ENCODE results near the gene VAMP4.

The VAMP4 gene

GRCh38 chr1:171741872-171742576 is at the start of gene VAMP4:
Gene VAMP4 (minus strand): TSS chr1:171742065. CDS start chr1:171738414, 3,651 bp downstream.
- DNase-seq: peak; percentile 93

GRCh38 chr1:171790318-171790717 is 48.5 kb upstream of the VAMP4 start:
- no peak for DNase-seq

GRCh38 chr1:171788696-171789095 is 46.8 kb upstream of the VAMP4 start:
- DNase-seq: no peak

GRCh38 chr1:171787686-171788480 is 46.0 kb upstream of the VAMP4 start:
- DNase-seq: no peak

- no peak for DNase-seq
These were observed 44.7 kb upstream of the VAMP4 start for GRCh38 chr1:171786534-171786933.

- DNase-seq: no peak
These were observed 43.9 kb upstream of the VAMP4 start for GRCh38 chr1:171785766-171786165.

GRCh38 chr1:171784784-171785183 is 42.9 kb upstream of the VAMP4 start:
- no peak for DNase-seq

- DNase-seq: no peak
These were observed 42.1 kb upstream of the VAMP4 start for GRCh38 chr1:171783816-171784530.

- peak; percentile 100 for DNase-seq
These were observed 39.5 kb upstream of the VAMP4 start, which contains the start of gene METTL13 for GRCh38 chr1:171781176-171781875. Gene METTL13 (plus strand): TSS chr1:171781660. CDS start chr1:171781968, 308 bp downstream.

GRCh38 chr1:171780583-171781175 is 38.8 kb upstream of the VAMP4 start:
- DNase-seq: no peak

- no peak for DNase-seq
These were observed 30.4 kb upstream of the VAMP4 start for GRCh38 chr1:171772312-171772711.

GRCh38 chr1:171769754-171770153 is 27.9 kb upstream of the VAMP4 start:
- no peak for DNase-seq

GRCh38 chr1:171769171-171769570 is 27.3 kb upstream of the VAMP4 start:
- no peak for DNase-seq

- no peak for DNase-seq
These were observed 21.9 kb upstream of the VAMP4 start for GRCh38 chr1:171763764-171764163.

GRCh38 chr1:171762143-171762563 is 20.3 kb upstream of the VAMP4 start:
- DNase-seq: no peak

GRCh38 chr1:171758011-171758410 is 16.1 kb upstream of the VAMP4 start:
- DNase-seq: no peak

GRCh38 chr1:171756856-171757255 is 15.0 kb upstream of the VAMP4 start:
- DNase-seq: no peak

GRCh38 chr1:171754971-171755370 is 13.1 kb upstream of the VAMP4 start:
- DNase-seq: no peak

- DNase-seq: no peak
These were observed 12.5 kb upstream of the VAMP4 start for GRCh38 chr1:171754353-171754705.

GRCh38 chr1:171753685-171754352 is 12.0 kb upstream of the VAMP4 start:
- DNase-seq: no peak

- DNase-seq: no peak
These were observed 11.3 kb upstream of the VAMP4 start for GRCh38 chr1:171753182-171753581.

GRCh38 chr1:171751221-171751620 is 9.4 kb upstream of the VAMP4 start:
- DNase-seq: no peak

Measured in NCI-H1092 treated with DMSO at 0.1 percent for 48 hours (cell line).